HG02678 (cell line): ENCODE results near the gene THEM5.
"Not testable (repeated sequence)": the region's sequence is repeated elsewhere in the genome, so short reads cannot be mapped to it uniquely, and the experiment has no call there.

Experiments
- ATAC-seq: cut with Tn5 transposase; IDR thresholded peaks from one replicate; pipeline ENCODE4 v1.9.1; 2021; ENCODE audit warnings: mild to moderate bottlenecking, moderate library complexity; ENCODE audit not compliant: unreplicated experiment

The THEM5 gene

DNA sequence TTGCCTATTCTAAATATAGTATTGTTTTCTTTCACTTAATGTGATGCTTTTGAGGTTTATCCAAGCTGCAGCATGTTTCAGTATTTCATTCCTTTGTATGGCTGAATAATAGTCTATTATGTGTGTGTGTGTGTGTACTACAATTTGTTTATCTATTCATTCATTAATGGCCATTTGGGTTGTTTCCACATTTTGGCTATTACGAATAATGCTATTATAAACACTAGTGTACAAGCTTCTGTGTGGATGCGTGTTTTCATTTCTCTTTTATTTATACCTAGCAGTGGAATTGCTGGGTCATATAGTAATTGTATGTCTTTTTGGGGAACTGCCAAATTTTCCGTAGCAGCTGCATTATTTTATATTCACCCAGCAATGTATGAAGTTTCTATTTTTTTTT, 15.0 kb upstream of the THEM5 start:
- no peak for ATAC-seq

DNA sequence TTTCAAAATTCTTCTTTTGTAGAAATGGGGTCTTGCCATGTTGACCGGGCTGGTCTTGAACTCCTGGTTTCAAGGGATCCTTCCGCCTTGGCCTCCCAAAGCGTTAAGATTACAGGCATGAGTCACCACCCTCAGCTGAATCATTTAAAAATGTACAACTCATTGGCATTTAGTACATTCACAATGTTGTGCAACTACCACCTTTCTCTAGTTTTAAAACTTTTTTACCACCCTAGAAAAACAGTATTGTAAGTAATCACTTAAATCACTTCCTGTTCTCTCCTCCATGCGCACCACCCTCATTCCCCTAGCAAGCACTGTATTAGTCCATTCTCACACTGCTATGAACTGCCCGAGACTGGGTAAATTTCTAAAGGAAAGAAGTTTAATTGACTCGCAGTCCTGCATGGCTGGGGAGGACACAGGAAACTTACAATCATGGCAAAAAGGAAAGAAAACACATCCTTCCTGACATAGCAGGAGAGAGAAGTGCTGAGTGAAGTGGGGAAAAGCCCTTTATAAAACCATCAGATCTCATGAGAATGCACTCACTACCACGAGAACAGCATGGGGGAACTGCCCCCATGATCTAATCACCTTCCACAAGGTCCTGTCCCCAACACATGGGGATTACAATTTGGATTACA, 14.4 kb upstream of the THEM5 start:
- no peak for ATAC-seq

DNA sequence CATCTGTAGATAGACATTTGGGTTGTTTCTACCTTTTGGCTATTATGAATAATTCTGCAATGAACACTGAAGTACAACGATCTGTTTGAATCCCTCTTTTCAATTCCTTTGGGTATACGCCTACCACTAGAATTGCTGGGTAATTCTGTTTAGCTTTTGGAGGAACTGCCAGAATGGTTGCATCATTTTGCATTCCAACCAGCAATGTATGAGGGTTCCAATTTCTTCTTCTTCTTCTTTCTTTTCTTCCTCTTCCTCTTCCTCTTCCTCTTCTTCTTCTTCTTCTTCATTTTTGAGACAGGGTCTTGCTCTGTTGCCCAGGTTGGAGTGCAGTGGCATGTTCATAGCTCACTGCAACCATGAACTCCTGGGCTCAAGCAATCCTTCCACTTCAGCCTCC, 13.8 kb upstream of the THEM5 start:
- no peak for ATAC-seq

DNA sequence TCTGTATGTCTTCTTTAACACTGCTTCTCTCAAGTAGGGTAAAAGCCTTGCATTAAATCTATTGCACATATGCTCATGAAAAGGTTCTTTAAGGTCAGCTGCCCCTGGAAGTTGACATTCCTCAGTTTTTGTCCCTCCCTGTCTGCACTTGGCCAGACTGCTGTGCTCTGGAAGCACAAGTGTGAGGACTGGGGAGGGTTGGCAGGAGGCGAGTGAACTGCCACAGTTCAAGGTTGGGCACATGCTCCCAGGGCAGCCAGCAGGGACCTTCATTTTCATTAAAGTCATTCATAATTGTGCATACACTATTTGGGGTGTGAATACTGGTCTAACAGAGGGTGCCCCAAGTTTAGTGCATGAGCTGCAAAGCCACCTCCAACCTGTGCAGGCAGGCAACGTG, 10.9 kb upstream of the THEM5 start:
- ATAC-seq, result no peak

DNA sequence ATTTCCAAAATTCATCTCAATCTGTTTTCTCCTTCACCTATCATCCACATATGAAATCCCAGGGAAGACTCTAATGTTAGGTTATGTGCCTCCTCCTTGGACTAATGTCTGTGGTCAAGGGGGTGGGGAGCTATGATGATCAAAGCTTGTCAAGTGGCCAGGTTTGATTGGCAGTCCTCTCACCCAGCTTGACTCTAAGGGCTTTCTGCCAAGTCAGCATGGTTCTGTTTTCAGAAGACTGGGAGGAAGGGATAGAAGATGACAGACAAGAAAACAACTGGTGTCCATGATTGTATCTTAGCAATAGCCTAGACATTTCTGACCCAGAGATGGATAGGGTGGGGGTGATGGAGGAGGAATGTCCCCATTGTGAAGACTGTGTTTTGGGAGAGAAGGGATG, 9.1 kb upstream of the THEM5 start:
- no peak for ATAC-seq

DNA sequence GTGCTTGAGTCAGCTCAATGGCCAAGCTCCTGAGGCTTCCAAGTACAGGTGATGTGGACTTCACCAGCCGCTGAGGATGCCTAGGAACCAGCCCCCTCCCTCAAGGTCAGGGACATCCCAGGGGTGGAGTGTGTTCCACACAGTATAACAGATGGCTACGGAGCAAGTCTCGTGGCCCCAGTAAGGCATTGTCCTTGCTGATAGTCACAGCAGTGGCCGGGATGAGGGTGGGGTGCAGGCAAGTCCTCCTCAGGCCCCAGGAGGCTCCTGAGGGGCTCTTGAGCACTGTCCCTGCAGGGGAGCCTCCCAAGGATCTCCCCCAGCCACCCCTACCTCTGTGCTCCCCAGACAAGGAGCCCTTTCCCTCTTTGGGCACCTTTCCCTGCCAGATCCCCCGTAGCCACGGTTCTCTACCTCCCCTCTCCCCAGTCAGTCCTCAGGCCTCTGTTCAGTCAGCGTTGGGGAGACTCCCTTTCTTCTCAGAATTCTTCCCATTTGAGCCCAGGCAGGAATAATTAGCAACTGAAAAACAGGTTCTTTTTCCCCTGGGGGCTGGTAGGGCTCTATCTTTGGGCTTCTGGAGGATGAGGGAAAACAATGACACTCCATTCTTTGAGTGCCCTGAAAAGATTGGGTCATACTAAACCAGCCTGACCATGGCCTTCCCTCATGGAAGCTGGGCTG, 7.1 kb upstream of the THEM5 start:
- no peak for ATAC-seq

DNA sequence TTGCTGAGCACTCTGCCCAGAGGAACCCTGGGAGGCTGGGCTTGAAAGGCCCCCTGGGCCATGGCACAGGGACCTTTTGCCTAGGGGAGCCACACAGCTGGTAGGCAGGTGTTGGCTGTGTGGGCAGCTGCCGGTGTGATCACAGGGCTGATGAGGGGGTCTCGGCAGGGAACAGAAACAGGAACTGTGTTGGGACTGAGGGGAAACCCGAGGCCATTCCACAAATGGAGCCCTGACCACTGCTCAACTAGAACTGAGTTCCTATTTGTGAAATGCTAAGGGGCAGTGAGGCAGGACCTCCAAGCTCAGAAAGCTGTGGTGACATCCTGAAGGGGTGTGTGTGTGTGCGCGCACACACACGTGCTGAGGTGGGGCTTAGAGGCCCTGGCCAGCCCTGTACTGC, 6.4 kb upstream of the THEM5 start:
- ATAC-seq, result no peak

DNA sequence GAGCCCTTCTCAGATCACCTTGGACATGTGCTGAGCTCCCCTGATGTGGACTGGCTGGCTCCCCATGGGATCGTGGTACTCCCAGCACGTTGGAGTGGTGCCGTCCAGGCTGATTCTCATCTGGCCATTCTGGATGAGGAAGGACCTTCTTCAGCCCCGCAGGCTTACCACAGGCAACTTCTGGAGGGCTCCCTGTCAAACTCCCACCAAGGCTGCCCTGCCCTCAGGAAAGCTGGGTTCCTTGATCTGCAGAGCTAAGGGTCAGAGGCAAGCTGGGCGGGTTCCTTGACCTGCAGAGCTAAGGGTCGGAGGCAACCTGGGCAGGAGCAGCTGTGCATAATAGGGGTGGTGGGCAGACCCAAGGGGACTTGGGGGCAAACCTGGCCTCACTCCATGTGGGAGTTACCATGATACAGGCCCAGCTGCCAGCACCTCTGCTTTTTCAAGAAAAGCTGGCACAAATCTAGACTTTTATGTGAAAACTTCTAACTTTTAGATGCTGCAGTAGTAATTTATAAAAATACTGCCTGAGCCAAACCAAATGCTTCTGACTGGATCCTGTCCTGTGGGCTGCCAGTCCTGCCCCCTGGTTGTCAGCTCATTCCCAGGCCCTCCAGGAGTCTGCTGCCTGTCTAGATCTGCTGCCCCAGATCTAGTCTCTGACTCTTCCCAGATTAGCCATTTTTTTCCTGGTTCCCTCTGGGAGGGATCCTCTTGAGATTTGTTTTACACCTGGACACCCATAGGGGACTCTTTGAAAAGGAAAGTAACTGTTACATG, 5.6 kb upstream of the THEM5 start:
- no peak for ATAC-seq

DNA sequence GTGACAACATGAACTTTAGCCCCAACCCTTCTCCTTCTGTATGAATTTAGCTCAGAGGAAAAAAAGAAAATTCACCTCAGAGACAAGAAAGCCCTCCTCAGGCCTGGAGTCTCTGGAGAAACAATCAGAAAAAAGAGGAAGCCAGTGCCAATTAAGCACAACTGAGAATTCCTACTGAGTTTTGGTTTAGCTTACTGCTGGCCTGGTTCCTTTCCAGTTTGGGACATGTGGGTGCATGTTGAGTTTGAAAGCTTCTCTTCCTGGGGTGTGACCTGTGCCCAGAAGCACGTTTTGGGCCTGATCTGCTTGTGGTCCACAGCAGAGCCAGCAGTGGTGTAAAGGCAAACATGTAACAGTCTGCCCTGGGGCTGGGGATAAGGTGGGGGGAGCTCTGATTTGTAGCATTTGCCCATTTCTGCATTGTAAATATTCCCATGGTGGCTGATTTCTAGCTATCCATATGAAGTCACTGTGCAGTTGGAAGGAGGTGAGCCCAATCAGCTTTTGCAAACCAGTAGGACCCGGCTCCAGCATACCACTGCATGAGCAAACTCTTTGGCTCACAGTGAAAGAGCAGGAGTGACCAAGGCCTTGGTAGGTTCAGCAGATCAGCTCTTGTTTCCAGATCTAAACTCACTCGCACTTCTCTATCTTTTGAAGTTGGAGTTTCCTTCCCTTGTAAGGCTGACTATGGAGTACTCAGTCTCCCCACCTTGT, 4.7 kb upstream of the THEM5 start:
- no peak for ATAC-seq

DNA sequence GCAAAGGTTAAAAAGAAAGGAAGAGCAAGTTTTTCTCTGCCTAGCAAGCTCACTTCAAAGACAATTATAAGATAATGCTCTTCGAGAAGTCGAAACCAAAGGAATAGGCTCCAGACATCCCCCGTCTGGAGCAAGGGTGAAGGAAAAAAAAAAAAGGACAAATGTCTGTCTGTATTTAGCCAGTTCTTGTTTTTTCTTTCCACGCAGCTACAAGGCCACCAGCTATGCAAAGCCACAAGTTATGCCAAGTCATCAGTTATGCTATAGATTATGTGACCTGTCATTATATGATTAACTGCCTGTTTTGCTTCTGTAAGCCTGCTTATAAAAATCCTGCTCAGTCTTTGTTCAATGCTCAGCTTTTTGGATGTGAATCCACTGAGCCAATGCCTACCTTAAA, 2.4 kb upstream of the THEM5 start:
- ATAC-seq, result no peak

DNA sequence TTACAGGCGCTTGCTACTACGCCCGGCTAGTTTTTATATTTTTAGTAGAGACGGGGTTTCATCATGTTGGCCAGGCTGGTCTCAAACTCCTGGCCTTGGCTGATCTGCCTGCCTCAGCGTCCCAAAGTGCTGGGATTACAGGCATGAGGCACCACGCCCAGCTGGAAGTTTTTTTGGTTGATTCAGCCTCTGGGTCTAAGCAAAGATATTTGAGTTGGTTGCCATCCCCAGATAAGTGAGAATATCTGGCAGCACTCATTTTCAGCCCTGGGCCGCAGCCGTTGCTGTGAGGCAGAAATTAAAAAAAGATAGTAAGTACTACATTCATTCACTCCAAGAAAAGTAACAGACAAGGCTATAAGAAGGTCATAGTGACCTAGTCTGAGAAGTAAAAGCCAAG, 2.0 kb upstream of the THEM5 start:
- not testable (repeated sequence) for ATAC-seq

DNA sequence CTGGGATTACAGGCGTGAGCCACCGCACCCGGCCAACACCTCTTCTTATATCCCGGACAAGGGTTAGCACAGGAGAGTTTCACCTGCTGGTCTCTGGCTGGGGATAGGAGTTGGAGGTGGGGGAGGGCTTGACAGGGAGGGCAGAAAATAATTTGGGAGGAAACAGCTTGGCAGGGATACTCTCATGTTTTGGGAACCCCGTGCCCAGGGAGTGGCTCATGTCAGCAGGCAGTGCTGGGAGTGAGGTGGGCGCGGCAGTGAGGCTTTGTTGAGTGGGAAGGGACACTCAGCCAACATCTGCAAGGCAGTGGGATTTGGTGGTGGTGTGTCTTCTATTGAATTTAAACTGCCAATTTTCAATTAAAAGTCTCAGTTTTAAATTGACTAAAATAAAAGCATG, 1.1 kb upstream of the THEM5 start:
- ATAC-seq, result no peak

DNA sequence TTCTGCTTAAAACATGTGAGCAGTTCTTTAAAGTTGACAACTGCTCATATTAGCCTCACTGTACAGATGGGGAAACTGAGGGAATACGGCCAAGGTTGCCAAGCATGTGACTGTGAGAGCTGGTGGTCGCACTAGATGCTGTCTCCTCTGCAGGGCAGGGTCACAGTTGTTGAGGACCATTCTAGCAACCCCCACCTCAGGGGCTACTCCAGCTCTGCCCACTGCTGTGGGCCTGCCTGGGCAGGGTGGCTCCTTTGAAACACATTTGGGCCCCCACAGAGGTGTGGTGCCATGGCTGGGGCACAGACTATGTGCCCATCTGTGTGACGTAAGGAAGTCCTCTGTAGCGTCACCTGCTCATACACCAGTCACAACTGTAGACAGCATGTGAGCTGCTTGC, 779 bp downstream of the THEM5 start:
- ATAC-seq, result no peak

DNA sequence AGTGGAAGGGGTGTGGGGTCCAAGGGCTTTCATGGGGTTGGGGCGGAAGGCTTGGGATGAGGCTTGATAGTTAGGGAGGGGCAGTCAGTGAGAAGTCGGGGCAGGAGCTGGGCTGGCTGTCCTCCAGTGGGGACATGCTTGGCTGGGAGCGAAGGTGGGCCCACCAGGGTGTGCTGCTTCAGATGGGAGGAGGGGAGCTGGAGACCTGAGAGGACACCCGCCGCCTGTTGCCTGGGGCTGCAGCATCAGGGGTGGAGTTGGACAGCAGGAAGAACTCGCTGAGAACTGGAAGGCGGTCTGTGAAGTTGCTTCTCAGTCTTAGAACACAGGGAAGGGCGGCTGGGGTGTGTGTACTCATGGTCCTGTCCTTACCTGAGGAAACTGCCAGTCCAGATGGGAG, 1.6 kb downstream of the THEM5 start:
- no peak for ATAC-seq

DNA sequence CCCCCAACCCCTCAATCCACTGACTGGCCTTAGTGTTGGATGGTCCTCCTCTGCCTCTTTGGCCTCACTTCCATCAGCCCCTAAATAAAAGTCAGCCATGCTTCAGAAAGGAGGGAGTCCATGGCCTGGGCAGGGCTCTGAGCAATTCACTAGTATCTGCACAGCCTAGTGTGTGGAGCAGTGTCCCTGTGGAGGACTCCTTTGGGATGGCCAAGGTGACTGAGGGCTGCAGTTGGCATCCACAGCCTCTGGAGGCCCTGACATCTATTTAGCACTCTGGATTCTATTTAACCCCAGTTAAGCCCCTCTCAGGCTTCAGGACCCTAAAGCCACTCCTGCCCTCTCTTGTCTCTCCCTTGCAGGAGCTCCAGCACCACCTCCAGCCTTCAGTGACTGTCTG, 3.6 kb downstream of the THEM5 start:
- ATAC-seq, result no peak

DNA sequence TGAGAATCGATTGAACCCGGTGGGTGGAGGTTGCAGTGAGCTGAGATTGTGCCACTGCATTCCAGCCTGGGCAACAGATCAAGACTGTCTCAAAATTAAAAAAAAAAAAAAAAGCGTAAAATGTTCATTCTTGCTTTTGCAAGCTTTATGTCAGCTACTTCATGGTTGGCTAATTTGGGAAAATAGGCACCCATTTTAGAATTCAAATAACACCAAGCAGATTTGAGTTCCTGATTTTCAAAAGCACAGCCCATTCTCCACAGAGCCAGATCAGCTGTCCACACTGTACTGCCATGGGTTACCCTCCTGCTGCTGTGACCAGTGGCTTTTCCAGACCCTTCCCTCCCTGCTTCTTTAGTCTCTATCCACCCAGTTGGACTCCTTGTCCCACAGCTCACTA, 4.4 kb downstream of the THEM5 start:
- ATAC-seq, result no peak

DNA sequence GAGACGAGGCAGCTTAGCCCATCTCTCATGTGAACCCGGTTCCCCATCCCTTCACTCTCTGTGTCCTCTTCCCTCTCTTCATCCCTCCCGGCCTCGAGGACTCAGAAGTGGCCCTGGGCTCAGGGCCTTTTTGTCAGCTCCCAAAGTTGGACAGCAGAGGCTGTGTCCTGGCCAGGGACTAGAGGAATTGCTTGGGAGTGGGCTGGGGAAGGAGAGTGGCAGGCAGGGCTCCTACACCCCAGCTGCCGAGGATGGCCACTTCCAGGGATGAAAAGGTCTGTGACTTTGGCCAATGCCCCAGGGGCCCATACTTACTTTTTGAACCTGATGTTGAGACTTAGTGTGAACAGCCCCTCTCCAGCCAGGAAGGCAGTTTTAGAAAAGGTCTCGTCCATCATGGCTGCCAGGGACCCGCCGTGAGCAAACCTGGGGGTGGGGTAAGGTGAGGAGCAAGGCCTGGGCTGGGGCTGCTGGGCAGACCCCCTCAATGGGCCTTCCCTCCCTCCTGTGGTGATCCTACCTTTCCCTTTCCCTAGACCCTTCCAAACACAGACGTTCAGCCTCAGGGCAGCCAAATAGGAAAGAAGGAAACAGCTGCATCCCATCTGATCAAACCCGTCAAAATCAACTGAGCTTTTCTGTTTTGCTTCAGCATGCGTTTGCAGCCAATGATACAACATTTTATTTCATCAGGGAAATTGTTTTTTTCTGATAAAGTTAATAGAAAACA, 5.5 kb downstream of the THEM5 start:
- no peak for ATAC-seq

DNA sequence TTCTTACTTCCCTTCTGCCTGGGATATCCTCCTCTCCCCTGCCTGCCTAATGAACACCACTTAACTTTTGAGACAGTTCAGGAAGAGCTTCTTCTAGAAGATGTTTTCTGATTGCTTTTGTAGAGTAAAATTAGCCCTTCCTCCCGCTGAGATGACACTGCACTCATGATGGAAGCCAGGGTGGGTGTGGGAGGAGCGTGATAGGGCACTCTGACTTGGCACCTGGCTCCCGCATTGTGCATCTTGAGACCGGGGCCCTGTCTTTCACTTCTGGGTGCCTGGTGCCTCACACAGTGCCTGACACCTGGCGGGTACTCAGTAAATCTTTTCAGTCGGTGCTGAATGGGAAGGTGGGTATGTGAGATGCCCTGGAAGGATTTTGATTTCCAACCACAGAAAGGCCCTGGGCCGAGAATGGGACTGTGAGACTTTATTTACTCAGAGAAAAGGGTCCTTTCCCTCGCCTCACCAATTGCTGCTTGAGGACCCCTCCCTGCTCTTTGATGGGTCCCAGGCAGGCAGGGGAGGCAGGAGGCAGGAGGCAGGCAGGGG, 6.8 kb downstream of the THEM5 start:
- ATAC-seq, result no peak

DNA sequence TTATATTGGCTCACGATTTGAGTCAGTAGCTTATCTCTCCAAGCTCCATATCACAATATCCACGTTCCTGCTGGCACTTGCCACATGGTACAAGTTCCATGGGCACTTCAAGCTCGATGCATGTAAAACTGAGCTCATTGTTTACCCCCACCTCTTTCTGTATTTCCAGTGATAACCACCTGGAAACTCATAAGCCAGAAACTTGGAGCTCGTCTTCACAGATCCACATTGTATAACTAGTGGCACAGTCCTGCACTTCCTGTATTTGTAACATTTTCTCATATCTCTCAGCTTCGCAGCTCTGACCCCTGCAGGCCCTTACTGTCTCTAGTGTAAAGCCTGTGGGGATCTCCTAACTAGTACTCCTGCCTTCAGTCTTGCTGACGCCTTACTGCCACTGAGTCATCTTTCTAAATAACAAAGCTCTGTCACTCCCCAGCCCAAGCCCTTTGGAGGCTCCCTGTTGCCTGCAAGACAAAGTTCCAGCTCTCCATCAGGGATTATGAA, 7.4 kb downstream of the THEM5 start:
- no peak for ATAC-seq

DNA sequence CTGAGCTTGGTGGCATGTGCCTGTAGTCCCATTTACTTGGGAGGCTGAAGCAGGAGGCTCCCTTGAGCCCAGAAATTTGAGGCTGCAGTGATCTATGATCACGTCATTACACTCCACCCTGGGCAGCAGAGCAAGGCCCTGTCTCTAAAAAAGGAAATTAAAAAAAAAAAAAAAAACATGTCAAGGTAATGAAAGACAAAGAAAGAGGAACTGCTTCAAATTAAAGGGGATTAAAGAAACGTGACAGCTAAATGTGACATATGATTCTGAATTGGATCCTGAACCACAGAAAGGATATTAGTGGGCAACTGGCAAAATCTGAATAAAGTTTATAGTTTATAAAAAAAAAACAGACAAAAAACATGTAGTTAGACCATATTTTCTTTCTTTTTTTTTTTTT, 10.1 kb downstream of the THEM5 start:
- no peak for ATAC-seq
